Right lung (tissue), 10 donors: ENCODE data around the gene SCUBE3. TPM values are rescaled to one million over a fixed set of nuclear protein-coding genes. Genes with fewer than 3 reads are reported as not detected.

ENCODE experiments used
- DNase-seq, 2 donors: peaks; one replicate each; pipeline ENCODE4 v3.0.0-alpha.2; 2013
- long read RNA-seq, 8 donors: transcript quantifications; one replicate each; lab custom pipeline, GENCODE V29; 2026
- polyA plus RNA-seq, 5 donors: library from polyadenylated mRNA; unstranded; fragments of 120-200 nt; gene quantifications; one replicate each; pipeline versions ENCODE4 v1.2.1 to v1.2.3, GENCODE V29; 2013; ENCODE audit warnings: inconsistent platforms in 1 of 5, low replicate concordance in 1 of 5; ENCODE audit not compliant: insufficient read length in 5 of 5, insufficient read depth in 1 of 5

The SCUBE3 gene
- polyA plus RNA-seq = 1 to 10 TPM; 3.5 to 5.3 (median 3.7) TPM
- long read RNA-seq, donor 1 = 0 reads
- long read RNA-seq, donor 2 = 0 reads
- long read RNA-seq, donor 3, full-length matches to known transcripts = 1 of 1 reads
- long read RNA-seq, donor 3, partial matches to known transcripts = 0 of 1 reads
- long read RNA-seq, donor 3, other reads (novel, unspliced or antisense) = 0 of 1 reads
- long read RNA-seq, donor 4 = 0 reads
- long read RNA-seq, donor 5 = 0 reads
- long read RNA-seq, donor 6 = 0 reads
- long read RNA-seq, donor 7, partial matches to known transcripts = 7 of 7 reads
- long read RNA-seq, donor 7, other reads (novel, unspliced or antisense) = 0 of 7 reads
- long read RNA-seq, donor 8 = 0 reads

- peak in 1 of 2 donors; percentile 47 for DNase-seq
Observed at GRCh38 chr6:35213824-35214756, at the start of gene SCUBE3. SCUBE3 (plus strand) TSS chr6:35213956; CDS start chr6:35214419, 463 bp downstream.

GRCh38 chr6:35164277-35164676 lies 49.5 kb upstream of the SCUBE3 start:
- DNase-seq = no peak

- DNase-seq = no peak
Observed at GRCh38 chr6:35164868-35165267, 48.9 kb upstream of the SCUBE3 start.

- DNase-seq = no peak
Observed at GRCh38 chr6:35165630-35166071, 48.1 kb upstream of the SCUBE3 start.

GRCh38 chr6:35166116-35166515 lies 47.6 kb upstream of the SCUBE3 start:
- DNase-seq = no peak

- DNase-seq = no peak
Observed at GRCh38 chr6:35166520-35166919, 47.2 kb upstream of the SCUBE3 start.

GRCh38 chr6:35167505-35167904 lies 46.3 kb upstream of the SCUBE3 start:
- no peak for DNase-seq

- no peak for DNase-seq
Observed at GRCh38 chr6:35168461-35168861, 45.3 kb upstream of the SCUBE3 start.

- DNase-seq = no peak
Observed at GRCh38 chr6:35170166-35170565, 43.6 kb upstream of the SCUBE3 start.

GRCh38 chr6:35170891-35171290 lies 42.9 kb upstream of the SCUBE3 start:
- no peak for DNase-seq

- DNase-seq = no peak
Observed at GRCh38 chr6:35173044-35173426, 40.7 kb upstream of the SCUBE3 start.

- DNase-seq = no peak
Observed at GRCh38 chr6:35173427-35174087, 40.2 kb upstream of the SCUBE3 start.

GRCh38 chr6:35174088-35174434 lies 39.7 kb upstream of the SCUBE3 start:
- no peak for DNase-seq

- DNase-seq = no peak
Observed at GRCh38 chr6:35174501-35174900, 39.3 kb upstream of the SCUBE3 start.

- no peak for DNase-seq
Observed at GRCh38 chr6:35176301-35177024, 37.3 kb upstream of the SCUBE3 start.

GRCh38 chr6:35177157-35177556 lies 36.6 kb upstream of the SCUBE3 start:
- DNase-seq = no peak

- no peak for DNase-seq
Observed at GRCh38 chr6:35177596-35177995, 36.2 kb upstream of the SCUBE3 start.

- no peak for DNase-seq
Observed at GRCh38 chr6:35178012-35178411, 35.7 kb upstream of the SCUBE3 start.

GRCh38 chr6:35178932-35179832 lies 34.6 kb upstream of the SCUBE3 start:
- DNase-seq = no peak

- peak; percentile 52 to 55 for DNase-seq
Observed at GRCh38 chr6:35179901-35180535, 33.7 kb upstream of the SCUBE3 start.
